Neural progenitor cell (in vitro differentiated cells): ENCODE results near the gene EPB41L4A.

ENCODE experiments used
- EZH2 ChIP-seq: fragments of 200-600 bp; sonication (generic); IDR thresholded peaks from 2 replicates; pipeline ENCODE4 v1.6.1; 2017; ENCODE audit warnings: antibody characterized with exemption, mild to moderate bottlenecking, moderate library complexity
- EZH2phosphoT487 ChIP-seq: fragments of 200-600 bp; sonication (generic); IDR thresholded peaks from 2 replicates; pipeline ENCODE4 v1.6.1; 2017; ENCODE audit warnings: antibody characterized with exemption
- TF ChIP-seq, protein P1 (sequence below): fragments of 200-600 bp; sonication (generic); IDR thresholded peaks from 2 replicates; pipeline ENCODE4 v1.5.1; 2017; ENCODE audit warnings: antibody characterized with exemption, mild to moderate bottlenecking

DNA sequence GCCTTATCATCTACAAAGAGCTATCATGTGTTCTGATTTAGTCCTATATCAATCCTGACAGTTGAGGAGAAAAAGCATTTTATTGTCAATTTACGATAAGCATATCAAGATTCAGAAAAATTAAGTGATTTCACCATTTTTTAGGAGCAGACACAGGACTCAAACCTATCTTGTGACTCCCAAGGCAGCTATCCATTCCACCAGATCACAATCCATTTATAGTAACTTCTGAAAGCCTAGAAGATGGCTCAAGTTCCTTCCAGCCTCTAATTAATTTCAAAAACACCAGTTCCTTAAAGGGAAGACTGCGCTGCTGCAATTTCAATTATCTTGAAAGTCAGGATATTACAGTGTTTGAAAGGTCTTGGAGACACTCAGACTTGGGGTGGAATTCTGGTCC, 114.3 kb downstream of the EPB41L4A start:
- TF ChIP-seq, protein P1, sequence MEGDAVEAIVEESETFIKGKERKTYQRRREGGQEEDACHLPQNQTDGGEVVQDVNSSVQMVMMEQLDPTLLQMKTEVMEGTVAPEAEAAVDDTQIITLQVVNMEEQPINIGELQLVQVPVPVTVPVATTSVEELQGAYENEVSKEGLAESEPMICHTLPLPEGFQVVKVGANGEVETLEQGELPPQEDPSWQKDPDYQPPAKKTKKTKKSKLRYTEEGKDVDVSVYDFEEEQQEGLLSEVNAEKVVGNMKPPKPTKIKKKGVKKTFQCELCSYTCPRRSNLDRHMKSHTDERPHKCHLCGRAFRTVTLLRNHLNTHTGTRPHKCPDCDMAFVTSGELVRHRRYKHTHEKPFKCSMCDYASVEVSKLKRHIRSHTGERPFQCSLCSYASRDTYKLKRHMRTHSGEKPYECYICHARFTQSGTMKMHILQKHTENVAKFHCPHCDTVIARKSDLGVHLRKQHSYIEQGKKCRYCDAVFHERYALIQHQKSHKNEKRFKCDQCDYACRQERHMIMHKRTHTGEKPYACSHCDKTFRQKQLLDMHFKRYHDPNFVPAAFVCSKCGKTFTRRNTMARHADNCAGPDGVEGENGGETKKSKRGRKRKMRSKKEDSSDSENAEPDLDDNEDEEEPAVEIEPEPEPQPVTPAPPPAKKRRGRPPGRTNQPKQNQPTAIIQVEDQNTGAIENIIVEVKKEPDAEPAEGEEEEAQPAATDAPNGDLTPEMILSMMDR, result no peak
- no peak for TF ChIP-seq EZH2
- no peak for TF ChIP-seq EZH2phosphoT487
